ENCODE results near the gene SHCBP1L.

DNA sequence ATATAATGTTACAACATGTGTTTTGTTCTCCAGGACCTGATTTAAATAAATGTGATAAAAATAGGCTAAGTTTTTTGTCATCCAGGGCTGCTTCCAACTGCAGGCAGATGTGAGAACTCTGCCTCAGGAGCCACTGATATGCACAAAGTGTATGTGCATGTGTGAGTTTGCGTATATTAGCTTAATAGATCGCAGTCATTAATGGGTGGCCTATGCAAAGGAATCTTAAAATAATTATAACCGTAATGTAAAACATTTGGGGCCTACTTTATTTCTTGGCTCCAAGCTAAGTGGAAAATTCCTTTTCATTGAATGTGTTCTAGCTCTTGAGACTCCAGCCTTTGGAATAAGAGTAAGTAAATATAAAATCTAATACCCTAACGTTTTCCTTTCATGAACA is 97.1 kb downstream of the SHCBP1L start:
- TF ChIP-seq, protein P1, sequence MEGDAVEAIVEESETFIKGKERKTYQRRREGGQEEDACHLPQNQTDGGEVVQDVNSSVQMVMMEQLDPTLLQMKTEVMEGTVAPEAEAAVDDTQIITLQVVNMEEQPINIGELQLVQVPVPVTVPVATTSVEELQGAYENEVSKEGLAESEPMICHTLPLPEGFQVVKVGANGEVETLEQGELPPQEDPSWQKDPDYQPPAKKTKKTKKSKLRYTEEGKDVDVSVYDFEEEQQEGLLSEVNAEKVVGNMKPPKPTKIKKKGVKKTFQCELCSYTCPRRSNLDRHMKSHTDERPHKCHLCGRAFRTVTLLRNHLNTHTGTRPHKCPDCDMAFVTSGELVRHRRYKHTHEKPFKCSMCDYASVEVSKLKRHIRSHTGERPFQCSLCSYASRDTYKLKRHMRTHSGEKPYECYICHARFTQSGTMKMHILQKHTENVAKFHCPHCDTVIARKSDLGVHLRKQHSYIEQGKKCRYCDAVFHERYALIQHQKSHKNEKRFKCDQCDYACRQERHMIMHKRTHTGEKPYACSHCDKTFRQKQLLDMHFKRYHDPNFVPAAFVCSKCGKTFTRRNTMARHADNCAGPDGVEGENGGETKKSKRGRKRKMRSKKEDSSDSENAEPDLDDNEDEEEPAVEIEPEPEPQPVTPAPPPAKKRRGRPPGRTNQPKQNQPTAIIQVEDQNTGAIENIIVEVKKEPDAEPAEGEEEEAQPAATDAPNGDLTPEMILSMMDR (IDR thresholded peaks at IDR 0.05; ENCODE audit: low read depth, low read length), result no peak
- TF ChIP-seq, protein P2, sequence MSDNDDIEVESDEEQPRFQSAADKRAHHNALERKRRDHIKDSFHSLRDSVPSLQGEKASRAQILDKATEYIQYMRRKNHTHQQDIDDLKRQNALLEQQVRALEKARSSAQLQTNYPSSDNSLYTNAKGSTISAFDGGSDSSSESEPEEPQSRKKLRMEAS (IDR thresholded peaks at IDR 0.05; ENCODE audit: low read depth, low read length), result no peak
- TF ChIP-seq POLR2A (IDR thresholded peaks at IDR 0.05; ENCODE audit: extremely low read depth, insufficient read length) (no peak), MYC (IDR thresholded peaks at IDR 0.05; ENCODE audit: low read depth, low read length) (no peak)

Data from NB4 (cell line).